GM21786 (cell line): ENCODE results near the gene ZNF426.

Experiments used
- ATAC-seq: cut with Tn5 transposase; IDR thresholded peaks from one replicate; pipeline ENCODE4 v1.9.1; 2021; ENCODE audit not compliant: unreplicated experiment

Gene ZNF426

DNA sequence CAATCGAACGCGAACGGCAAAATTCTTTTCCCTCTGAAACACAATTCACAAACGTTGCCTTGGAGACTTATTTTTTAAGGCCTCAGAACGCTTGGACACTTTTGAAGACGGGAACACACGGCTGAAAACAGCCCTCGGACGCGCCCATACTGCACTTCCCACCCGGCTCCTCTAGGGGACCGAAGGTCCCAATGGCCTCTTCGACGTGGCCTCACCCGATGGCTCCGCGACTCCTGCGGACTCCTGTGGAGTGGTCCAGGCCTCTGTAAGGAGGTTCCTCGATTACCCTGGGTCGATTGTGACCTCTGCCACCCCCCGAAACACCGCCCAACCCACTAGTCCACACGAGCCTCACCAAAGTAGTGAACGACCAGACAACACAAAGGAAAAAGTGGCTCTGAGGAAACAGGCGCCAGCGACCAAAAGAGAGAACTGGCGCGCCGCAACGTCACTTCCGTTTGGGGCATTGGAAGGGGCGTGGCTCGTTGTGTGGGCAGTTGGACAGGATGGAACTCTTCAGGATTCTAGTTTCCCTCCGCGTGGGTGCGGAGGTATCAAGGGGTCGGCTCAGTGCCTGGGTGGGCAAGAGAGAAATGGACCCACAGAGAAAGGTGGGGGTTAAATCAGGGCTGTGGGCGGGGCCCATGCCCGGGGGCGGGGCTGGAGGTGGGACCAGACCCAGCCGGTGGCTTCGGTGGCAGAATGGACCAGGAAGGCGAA is 40.1 kb downstream of the ZNF426 start, which contains the start of gene ZNF560:
ZNF560 (minus strand) TSS at position 434 of the 720 bp plus-strand sequence. CDS start 23,303 bp downstream, outside the sequence.
- no peak for ATAC-seq

DNA sequence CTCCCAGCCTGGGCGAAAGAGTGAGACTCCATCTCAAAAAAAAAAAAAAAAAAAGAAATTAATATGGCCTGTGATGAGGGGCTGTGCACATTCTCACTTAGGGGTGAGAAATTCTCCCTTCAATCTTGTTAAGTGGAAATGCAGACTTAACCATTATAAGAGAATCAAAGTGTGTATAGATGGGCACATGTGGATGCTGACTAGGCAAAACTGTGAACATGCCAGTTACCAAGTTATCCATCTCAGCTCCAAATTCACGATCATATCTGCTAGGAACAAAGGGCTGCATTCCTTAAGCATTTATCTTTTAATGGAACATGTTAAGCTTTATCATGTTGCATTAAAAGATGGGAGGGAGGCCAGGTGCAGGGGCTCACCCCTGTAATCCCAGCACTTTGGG is 44.3 kb downstream of the ZNF426 start:
- no peak for ATAC-seq

DNA sequence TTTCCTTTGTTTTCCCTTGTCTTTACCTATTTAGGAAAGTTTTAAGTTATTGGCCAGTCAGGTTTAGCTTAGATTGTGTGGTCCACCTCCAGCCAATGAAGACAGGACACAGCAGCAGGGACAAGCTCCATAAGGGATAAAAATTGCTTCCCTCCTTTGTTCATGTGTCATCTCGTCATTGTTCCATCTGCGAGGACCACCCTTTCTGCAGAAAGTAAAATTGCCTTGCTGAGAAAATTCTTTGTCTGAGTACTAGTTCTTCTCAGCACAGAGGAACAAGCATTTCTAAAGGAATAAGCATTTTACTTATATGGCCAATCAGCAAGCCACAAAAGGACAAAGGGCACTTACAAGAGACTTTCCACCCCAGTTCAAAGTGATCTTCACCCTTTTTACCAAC is 51.4 kb downstream of the ZNF426 start:
- ATAC-seq, result no peak

- ATAC-seq, result no peak
Measured at GRCh38 chr19:9485140-9485539, 53.3 kb downstream of the ZNF426 start.

GRCh38 chr19:9474975-9475374 is 63.5 kb downstream of the ZNF426 start:
- ATAC-seq, result no peak
